Retinal pigment epithelial cell (primary cell): ENCODE results near the gene FANCD2.
A peak's percentile ranks its signal among the peaks of the same experiment; 100 is the strongest.
"Not testable (repeated sequence)": the region's sequence is repeated elsewhere in the genome, so short reads cannot be mapped to it uniquely, and the experiment has no call there.

Experiments
- DNase-seq: peaks from one replicate; pipeline ENCODE4 v3.0.0-alpha.2; 2010; ENCODE audit warnings: low read depth
- H3K4me3 ChIP-seq: 2 replicates; pipeline ENCODE4 v1.5.1; 2011; ENCODE audit warnings: mild to moderate bottlenecking, low read length, control low read depth, moderate library complexity
- CTCF ChIP-seq: conservative IDR thresholded peaks from 2 replicates; pipeline ENCODE4 v1.5.1; 2011; ENCODE audit warnings: low read depth, low read length, control low read depth, inconsistent platforms

Gene FANCD2

GRCh38 chr3:10007126-10007782, 19.0 kb upstream of the FANCD2 start:
- H3K4me3 ChIP-seq: no peak overlapping the region
- TF ChIP-seq CTCF: no peak
- no peak for DNase-seq

DNA sequence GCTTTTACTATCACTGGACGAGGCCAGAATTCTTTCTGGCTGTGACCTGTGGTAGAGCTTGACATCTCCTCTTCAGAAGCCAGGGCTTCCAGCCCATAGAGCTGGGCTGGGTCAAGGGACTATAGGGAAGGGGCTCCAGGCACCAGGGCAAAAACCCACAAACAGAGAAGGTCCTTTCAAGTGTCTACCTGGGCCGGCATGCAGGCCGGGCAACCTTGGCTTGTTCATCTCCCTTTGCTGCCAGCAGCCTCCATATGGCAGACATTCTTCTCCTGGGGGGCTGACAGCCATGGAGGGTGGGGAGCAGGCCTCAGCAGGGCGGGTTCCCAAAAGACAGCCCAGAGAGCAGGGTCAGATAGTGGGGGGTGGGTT, 18.0 kb upstream of the FANCD2 start:
- H3K4me3 ChIP-seq, DNase-seq: not testable (repeated sequence)

- TF ChIP-seq CTCF: no peak
- peak overlapping the region; percentile 63 for H3K4me3 ChIP-seq
- DNase-seq: no peak
Observed at GRCh38 chr3:10008588-10009344, 17.5 kb upstream of the FANCD2 start.

GRCh38 chr3:10010421-10010877, 15.8 kb upstream of the FANCD2 start:
- no peak for DNase-seq
- H3K4me3 ChIP-seq: peak overlapping the region; percentile 72
- no peak for TF ChIP-seq CTCF

- peak overlapping the region; percentile 72 for H3K4me3 ChIP-seq
- no peak for TF ChIP-seq CTCF
- peak; percentile 43 for DNase-seq
Observed at GRCh38 chr3:10010878-10011465, 15.3 kb upstream of the FANCD2 start.

DNA sequence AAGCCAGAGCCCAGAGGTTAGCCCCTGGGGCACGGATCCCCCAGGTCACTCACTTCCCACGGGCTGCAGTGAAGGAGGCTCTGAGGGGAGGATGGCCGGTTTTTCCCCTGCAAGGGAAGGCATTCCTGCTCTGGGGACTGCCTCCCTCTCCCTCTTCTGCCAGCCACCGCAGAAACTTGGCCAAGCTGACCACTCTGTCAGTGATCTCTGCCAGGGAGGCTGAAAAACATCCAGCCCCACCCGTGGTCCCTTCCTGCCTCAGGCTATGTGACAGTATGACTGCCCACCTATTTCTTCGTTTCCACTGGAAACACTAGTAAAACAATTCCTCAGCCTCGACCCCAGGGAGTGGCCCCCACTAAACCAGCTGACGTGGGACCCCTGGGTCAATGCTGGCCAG, 14.6 kb upstream of the FANCD2 start:
- no peak for TF ChIP-seq CTCF
- peak overlapping the region; percentile 72 for H3K4me3 ChIP-seq
- DNase-seq: no peak

DNA sequence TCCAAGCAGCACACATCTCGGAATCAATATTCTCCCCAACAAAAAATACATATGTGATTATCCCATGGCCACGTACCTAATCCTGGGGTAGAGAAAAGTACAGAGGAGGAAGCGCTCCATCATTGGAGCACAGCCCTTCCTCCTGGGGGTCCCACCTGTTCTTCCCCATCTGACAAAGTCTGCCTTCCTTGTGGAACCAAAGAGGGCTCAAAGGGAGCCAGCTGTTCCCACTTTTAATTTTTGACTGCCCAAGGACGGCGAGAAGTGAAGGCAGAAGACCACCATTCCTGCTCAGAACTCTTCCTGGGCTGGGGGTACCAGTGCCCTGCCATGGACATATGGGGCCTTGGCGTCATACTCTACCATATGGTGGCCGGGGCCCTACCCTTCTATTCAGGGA, 14.1 kb upstream of the FANCD2 start:
- no peak overlapping the region for H3K4me3 ChIP-seq
- TF ChIP-seq CTCF: no peak
- DNase-seq: no peak
